HepG2 (cell line): ENCODE data around the gene UPF3A. TPM values are rescaled to one million over a fixed set of nuclear protein-coding genes. Genes with fewer than 3 reads are reported as not detected.

Experiments used
- AGO2 ChIP-seq: fragments of 200-400 bp; formaldehyde crosslinking; optimal IDR thresholded peaks from 2 replicates; pipeline ENCODE3; 2017; ENCODE audit warnings: mild to moderate bottlenecking, low read depth, low read length, moderate library complexity
- CEBPB ChIP-seq: IDR thresholded peaks from 2 replicates; pipeline ENCODE4 v1.6.1; 2011; ENCODE audit warnings: low read depth, low read length, improper control_type of control experiment, borderline replicate concordance
- GLI4 ChIP-seq: sonication (generic); formaldehyde crosslinking; IDR thresholded peaks from 2 replicates; pipeline ENCODE4 v1.5.1; 2020; ENCODE audit warnings: missing genetic modification reagents, mild to moderate bottlenecking, moderate library complexity, borderline replicate concordance
- MAFF ChIP-seq: IDR thresholded peaks from 2 replicates; pipeline ENCODE4 v1.6.1; 2011; ENCODE audit warnings: low read depth, low read length, improper control_type of control experiment
- MYNN ChIP-seq: sonication (generic); formaldehyde crosslinking; IDR thresholded peaks from 2 replicates; pipeline ENCODE4 v1.4.0; 2020; ENCODE audit warnings: mild to moderate bottlenecking, low read depth, missing genetic modification reagents
- NFATC3 ChIP-seq: sonication (generic); formaldehyde crosslinking; IDR thresholded peaks from 2 replicates; pipeline ENCODE4 v1.5.1; 2020; ENCODE audit warnings: mild to moderate bottlenecking, missing genetic modification reagents
- PHF21A ChIP-seq: sonication (generic); formaldehyde crosslinking; IDR thresholded peaks from 2 replicates; pipeline ENCODE4 v1.5.0; 2020; ENCODE audit warnings: mild to moderate bottlenecking, missing genetic modification reagents
- POLR2G ChIP-seq: fragments of 200-400 bp; formaldehyde crosslinking; IDR thresholded peaks from 2 replicates; pipeline ENCODE4 v1.6.1; 2018; ENCODE audit warnings: mild to moderate bottlenecking, low read depth, low read length, moderate library complexity
- SAFB2 ChIP-seq: sonication (generic); formaldehyde crosslinking; IDR thresholded peaks from 2 replicates; pipeline ENCODE4 v1.5.1; 2020; ENCODE audit warnings: missing genetic modification reagents, low read depth, mild to moderate bottlenecking, borderline replicate concordance
- SCMH1 ChIP-seq: sonication (generic); formaldehyde crosslinking; IDR thresholded peaks from 2 replicates; pipeline ENCODE4 v1.9.0; 2021; ENCODE audit warnings: missing genetic modification reagents, mild to moderate bottlenecking, borderline replicate concordance
- ZC3H13 ChIP-seq: sonication (generic); formaldehyde crosslinking; IDR thresholded peaks from 2 replicates; pipeline ENCODE4 v1.8.1; 2023; ENCODE audit warnings: mild to moderate bottlenecking, missing genetic modification reagents, moderate library complexity
- ZFYVE20 ChIP-seq: sonication (generic); formaldehyde crosslinking; IDR thresholded peaks from 2 replicates; pipeline ENCODE4 v1.8.0; 2023; ENCODE audit warnings: low read depth, mild to moderate bottlenecking, moderate library complexity, missing genetic modification reagents, borderline replicate concordance
- ZNF260 ChIP-seq: sonication (generic); formaldehyde crosslinking; IDR thresholded peaks from 2 replicates; pipeline ENCODE4 v1.4.0; 2020; ENCODE audit warnings: missing genetic modification reagents, low read depth, mild to moderate bottlenecking, borderline replicate concordance
- ZNF607 ChIP-seq: sonication (generic); formaldehyde crosslinking; IDR thresholded peaks from 2 replicates; pipeline ENCODE4 v1.5.1; 2020; ENCODE audit warnings: missing genetic modification reagents, mild to moderate bottlenecking, borderline replicate concordance
- ZSCAN9 ChIP-seq: IDR thresholded peaks from 2 replicates; pipeline ENCODE4 v1.6.1; 2016; ENCODE audit warnings: borderline replicate concordance
- polyA plus RNA-seq, 8 experiments: library from polyadenylated mRNA; depleted of rRNA in 3 of 8; stranded (reverse) in 7 of 8; unstranded in 1 of 8; fragments of >200 nt; fragmentation: Illumina TruSeq in 4 of 8; extraction: Trizol in 4 of 8; gene quantifications; 2 replicates each; pipeline versions ENCODE4 v1.2.1 to v1.2.3, GENCODE V29; 2011 to 2016; ENCODE audit warnings: low read depth in 4 of 8, missing spikeins in 1 of 8, mixed read lengths in 1 of 8; ENCODE audit not compliant: insufficient read depth in 1 of 8
- total RNA-seq, 5 experiments: library from RNA; depleted of rRNA; stranded (reverse); fragments of >200 nt; fragmentation: Illumina TruSeq; extraction: Trizol; gene quantifications; 2 replicates each; pipeline ENCODE4 v1.2.3, GENCODE V29; 2016; ENCODE audit warnings: low read depth in 1 of 5
- TF ChIP-seq, protein P1 (sequence below): sonication (generic); formaldehyde crosslinking; conservative IDR thresholded peaks from 2 replicates; pipeline ENCODE4 v1.8.1; 2023; ENCODE audit warnings: missing genetic modification reagents
- TF ChIP-seq, protein P2 (sequence below): sonication (generic); formaldehyde crosslinking; IDR thresholded peaks from 2 replicates; pipeline ENCODE4 v1.5.0; 2020; ENCODE audit warnings: mild to moderate bottlenecking, missing genetic modification reagents, moderate library complexity
- TF ChIP-seq, protein P3 (sequence below): sonication (generic); formaldehyde crosslinking; IDR thresholded peaks from 2 replicates; pipeline ENCODE4 v1.9.0; 2021; ENCODE audit warnings: missing genetic modification reagents, borderline replicate concordance
- TF ChIP-seq, protein P4 (sequence below): sonication (generic); formaldehyde crosslinking; IDR thresholded peaks from 2 replicates; pipeline ENCODE4 v1.5.0; 2020; ENCODE audit warnings: mild to moderate bottlenecking, missing genetic modification reagents
- TF ChIP-seq, protein P5 (sequence below), 2 experiments: fragments of 450-650 bp in 1 of 2; sonication (generic) in 1 of 2; formaldehyde crosslinking; IDR thresholded peaks; 2 replicates each; pipeline versions ENCODE4 v1.5.0 to v1.8.0; 2020 to 2022; ENCODE audit warnings: mild to moderate bottlenecking in 1 of 2, missing genetic modification reagents in 1 of 2

Gene UPF3A
- total and polyA plus RNA-seq, 2 of the 13 experiments (the other 11 are each of a cell fraction or from before 2014, with no cell fraction given): 60.2 to 63.8 TPM

DNA sequence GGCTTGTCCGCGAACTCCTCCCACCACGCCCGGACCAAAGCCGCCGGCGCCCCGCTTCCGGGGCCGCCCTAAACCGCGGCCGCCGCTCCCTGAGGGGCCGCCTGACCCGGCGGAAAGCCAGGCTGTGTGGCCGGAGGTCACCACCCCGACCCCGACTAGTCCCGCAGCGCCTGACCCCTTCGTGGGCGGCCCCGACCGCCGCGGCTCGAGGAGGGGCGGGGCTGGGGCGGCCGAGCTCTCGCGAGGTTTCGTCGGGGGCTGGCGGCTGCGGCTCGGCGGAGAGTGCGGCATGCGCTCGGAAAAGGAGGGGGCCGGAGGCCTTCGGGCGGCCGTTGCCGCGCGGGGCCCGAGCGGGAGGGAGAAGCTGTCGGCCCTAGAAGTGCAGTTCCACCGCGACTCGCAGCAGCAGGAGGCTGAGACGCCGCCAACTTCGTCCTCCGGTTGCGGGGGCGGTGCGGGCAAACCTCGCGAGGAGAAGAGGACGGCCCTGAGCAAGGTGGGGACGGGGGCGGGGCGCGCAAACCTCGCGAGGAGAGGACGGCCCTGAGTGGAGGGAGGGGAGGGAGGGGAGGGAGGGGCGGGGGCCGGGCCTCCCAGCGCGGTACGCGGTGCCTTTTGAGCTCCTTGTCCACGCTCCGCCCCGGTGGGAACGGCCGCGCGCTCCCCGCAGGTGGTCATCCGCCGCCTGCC lies at the start of gene UPF3A (continued):
- TF ChIP-seq, protein P1, sequence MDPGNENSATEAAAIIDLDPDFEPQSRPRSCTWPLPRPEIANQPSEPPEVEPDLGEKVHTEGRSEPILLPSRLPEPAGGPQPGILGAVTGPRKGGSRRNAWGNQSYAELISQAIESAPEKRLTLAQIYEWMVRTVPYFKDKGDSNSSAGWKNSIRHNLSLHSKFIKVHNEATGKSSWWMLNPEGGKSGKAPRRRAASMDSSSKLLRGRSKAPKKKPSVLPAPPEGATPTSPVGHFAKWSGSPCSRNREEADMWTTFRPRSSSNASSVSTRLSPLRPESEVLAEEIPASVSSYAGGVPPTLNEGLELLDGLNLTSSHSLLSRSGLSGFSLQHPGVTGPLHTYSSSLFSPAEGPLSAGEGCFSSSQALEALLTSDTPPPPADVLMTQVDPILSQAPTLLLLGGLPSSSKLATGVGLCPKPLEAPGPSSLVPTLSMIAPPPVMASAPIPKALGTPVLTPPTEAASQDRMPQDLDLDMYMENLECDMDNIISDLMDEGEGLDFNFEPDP (CRISPR knock-in tag): no peak
- TF ChIP-seq, protein P2, sequence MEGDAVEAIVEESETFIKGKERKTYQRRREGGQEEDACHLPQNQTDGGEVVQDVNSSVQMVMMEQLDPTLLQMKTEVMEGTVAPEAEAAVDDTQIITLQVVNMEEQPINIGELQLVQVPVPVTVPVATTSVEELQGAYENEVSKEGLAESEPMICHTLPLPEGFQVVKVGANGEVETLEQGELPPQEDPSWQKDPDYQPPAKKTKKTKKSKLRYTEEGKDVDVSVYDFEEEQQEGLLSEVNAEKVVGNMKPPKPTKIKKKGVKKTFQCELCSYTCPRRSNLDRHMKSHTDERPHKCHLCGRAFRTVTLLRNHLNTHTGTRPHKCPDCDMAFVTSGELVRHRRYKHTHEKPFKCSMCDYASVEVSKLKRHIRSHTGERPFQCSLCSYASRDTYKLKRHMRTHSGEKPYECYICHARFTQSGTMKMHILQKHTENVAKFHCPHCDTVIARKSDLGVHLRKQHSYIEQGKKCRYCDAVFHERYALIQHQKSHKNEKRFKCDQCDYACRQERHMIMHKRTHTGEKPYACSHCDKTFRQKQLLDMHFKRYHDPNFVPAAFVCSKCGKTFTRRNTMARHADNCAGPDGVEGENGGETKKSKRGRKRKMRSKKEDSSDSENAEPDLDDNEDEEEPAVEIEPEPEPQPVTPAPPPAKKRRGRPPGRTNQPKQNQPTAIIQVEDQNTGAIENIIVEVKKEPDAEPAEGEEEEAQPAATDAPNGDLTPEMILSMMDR (CRISPR knock-in tag): no peak; the same call in 1 of the 2 replicates
- no peak; the same call in 1 of the 2 replicates for TF ChIP-seq ZSCAN9 (CRISPR knock-in tag)
- no peak; the same call in 1 of the 2 replicates for TF ChIP-seq SAFB2 (CRISPR knock-in tag)
- TF ChIP-seq ZNF607 (CRISPR knock-in tag): peak; percentile 59
- TF ChIP-seq CEBPB: no peak
- TF ChIP-seq GLI4 (CRISPR knock-in tag): no peak
- no peak for TF ChIP-seq NFATC3 (CRISPR knock-in tag)
- TF ChIP-seq POLR2G: peak; percentile 93
- TF ChIP-seq ZNF260 (CRISPR knock-in tag): no peak
- peak; percentile 53; the same call in 1 of the 2 replicates for TF ChIP-seq PHF21A
- TF ChIP-seq SCMH1 (CRISPR knock-in tag): no peak
- no peak for TF ChIP-seq ZFYVE20 (CRISPR knock-in tag)
- TF ChIP-seq MYNN: no peak
- peak; percentile 85 for TF ChIP-seq ZC3H13 (CRISPR knock-in tag)
- TF ChIP-seq, protein P3, sequence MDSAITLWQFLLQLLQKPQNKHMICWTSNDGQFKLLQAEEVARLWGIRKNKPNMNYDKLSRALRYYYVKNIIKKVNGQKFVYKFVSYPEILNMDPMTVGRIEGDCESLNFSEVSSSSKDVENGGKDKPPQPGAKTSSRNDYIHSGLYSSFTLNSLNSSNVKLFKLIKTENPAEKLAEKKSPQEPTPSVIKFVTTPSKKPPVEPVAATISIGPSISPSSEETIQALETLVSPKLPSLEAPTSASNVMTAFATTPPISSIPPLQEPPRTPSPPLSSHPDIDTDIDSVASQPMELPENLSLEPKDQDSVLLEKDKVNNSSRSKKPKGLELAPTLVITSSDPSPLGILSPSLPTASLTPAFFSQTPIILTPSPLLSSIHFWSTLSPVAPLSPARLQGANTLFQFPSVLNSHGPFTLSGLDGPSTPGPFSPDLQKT (CRISPR knock-in tag): no peak
- TF ChIP-seq, protein P4, sequence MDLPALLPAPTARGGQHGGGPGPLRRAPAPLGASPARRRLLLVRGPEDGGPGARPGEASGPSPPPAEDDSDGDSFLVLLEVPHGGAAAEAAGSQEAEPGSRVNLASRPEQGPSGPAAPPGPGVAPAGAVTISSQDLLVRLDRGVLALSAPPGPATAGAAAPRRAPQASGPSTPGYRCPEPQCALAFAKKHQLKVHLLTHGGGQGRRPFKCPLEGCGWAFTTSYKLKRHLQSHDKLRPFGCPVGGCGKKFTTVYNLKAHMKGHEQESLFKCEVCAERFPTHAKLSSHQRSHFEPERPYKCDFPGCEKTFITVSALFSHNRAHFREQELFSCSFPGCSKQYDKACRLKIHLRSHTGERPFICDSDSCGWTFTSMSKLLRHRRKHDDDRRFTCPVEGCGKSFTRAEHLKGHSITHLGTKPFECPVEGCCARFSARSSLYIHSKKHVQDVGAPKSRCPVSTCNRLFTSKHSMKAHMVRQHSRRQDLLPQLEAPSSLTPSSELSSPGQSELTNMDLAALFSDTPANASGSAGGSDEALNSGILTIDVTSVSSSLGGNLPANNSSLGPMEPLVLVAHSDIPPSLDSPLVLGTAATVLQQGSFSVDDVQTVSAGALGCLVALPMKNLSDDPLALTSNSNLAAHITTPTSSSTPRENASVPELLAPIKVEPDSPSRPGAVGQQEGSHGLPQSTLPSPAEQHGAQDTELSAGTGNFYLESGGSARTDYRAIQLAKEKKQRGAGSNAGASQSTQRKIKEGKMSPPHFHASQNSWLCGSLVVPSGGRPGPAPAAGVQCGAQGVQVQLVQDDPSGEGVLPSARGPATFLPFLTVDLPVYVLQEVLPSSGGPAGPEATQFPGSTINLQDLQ: no peak
- no peak for TF ChIP-seq MAFF
- peak; percentile 95 for TF ChIP-seq AGO2
- TF ChIP-seq, protein P5, sequence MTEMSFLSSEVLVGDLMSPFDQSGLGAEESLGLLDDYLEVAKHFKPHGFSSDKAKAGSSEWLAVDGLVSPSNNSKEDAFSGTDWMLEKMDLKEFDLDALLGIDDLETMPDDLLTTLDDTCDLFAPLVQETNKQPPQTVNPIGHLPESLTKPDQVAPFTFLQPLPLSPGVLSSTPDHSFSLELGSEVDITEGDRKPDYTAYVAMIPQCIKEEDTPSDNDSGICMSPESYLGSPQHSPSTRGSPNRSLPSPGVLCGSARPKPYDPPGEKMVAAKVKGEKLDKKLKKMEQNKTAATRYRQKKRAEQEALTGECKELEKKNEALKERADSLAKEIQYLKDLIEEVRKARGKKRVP (CRISPR knock-in tag; IDR thresholded peaks at IDR 0.05): peak in 1 of 2 experiments; percentile 69; a peak in 2 of 4 replicates
